WTC11 (cell line): ENCODE measurements around the gene OR10V1. TPM values are rescaled to one million over a fixed set of nuclear protein-coding genes. Genes with fewer than 3 reads are reported as not detected.

Source experiments
- CBFB ChIP-seq: sonication (generic); formaldehyde crosslinking; IDR thresholded peaks from 2 replicates; pipeline ENCODE4 v1.8.1; 2022; ENCODE audit warnings: mild to moderate bottlenecking, low read depth, missing genetic modification reagents
- FOXK1 ChIP-seq: sonication (generic); formaldehyde crosslinking; IDR thresholded peaks from 2 replicates; pipeline ENCODE4 v1.8.0; 2022; ENCODE audit warnings: mild to moderate bottlenecking, moderate library complexity, missing genetic modification reagents
- FOXP1 ChIP-seq: sonication (generic); formaldehyde crosslinking; IDR thresholded peaks from 2 replicates; pipeline ENCODE4 v1.8.0; 2022; ENCODE audit warnings: missing genetic modification reagents, mild to moderate bottlenecking, moderate library complexity, borderline replicate concordance
- IRF2 ChIP-seq: sonication (generic); formaldehyde crosslinking; IDR thresholded peaks from 2 replicates; pipeline ENCODE4 v1.8.0; 2022; ENCODE audit warnings: low read depth, missing genetic modification reagents, borderline replicate concordance
- MYBL2 ChIP-seq: sonication (generic); formaldehyde crosslinking; IDR thresholded peaks from 2 replicates; pipeline ENCODE4 v1.8.1; 2023; ENCODE audit warnings: mild to moderate bottlenecking, moderate library complexity, missing genetic modification reagents
- NFE2L1 ChIP-seq: sonication (generic); formaldehyde crosslinking; IDR thresholded peaks from 2 replicates; pipeline ENCODE4 v1.8.1; 2023; ENCODE audit warnings: missing genetic modification reagents
- NFYB ChIP-seq: sonication (generic); formaldehyde crosslinking; conservative IDR thresholded peaks from 2 replicates; pipeline ENCODE4 v1.8.0; 2022; ENCODE audit warnings: low read depth, missing genetic modification reagents
- NR3C1 ChIP-seq: sonication (generic); formaldehyde crosslinking; conservative IDR thresholded peaks from 2 replicates; pipeline ENCODE4 v1.8.1; 2023; ENCODE audit warnings: low read depth, mild to moderate bottlenecking, missing genetic modification reagents
- OVOL2 ChIP-seq: fragments of 250-450 bp; sonication (Bioruptor Pico); IDR thresholded peaks from 2 replicates; pipeline ENCODE4 v1.9.0; 2021; ENCODE audit warnings: mild to moderate bottlenecking, borderline replicate concordance
- RORB ChIP-seq: fragments of 250-450 bp; sonication (Bioruptor Pico); IDR thresholded peaks from 2 replicates; pipeline ENCODE4 v1.9.0; 2021; ENCODE audit warnings: mild to moderate bottlenecking
- SMAD3 ChIP-seq: sonication (generic); formaldehyde crosslinking; IDR thresholded peaks from 2 replicates; pipeline ENCODE4 v1.8.0; 2022; ENCODE audit warnings: missing genetic modification reagents, mild to moderate bottlenecking, borderline replicate concordance
- SMAD4 ChIP-seq: sonication (generic); formaldehyde crosslinking; IDR thresholded peaks from 2 replicates; pipeline ENCODE4 v1.8.0; 2022; ENCODE audit warnings: mild to moderate bottlenecking, missing genetic modification reagents
- SP1 ChIP-seq: sonication (generic); formaldehyde crosslinking; conservative IDR thresholded peaks from 2 replicates; pipeline ENCODE4 v1.8.1; 2022; ENCODE audit warnings: missing genetic modification reagents
- TCF7 ChIP-seq: sonication (generic); formaldehyde crosslinking; IDR thresholded peaks from 2 replicates; pipeline ENCODE4 v1.8.0; 2022; ENCODE audit warnings: mild to moderate bottlenecking, low read depth, missing genetic modification reagents, moderate library complexity
- TEAD1 ChIP-seq: sonication (generic); formaldehyde crosslinking; IDR thresholded peaks from 2 replicates; pipeline ENCODE4 v1.8.0; 2022; ENCODE audit warnings: mild to moderate bottlenecking, missing genetic modification reagents
- ZBTB21 ChIP-seq: sonication (generic); formaldehyde crosslinking; IDR thresholded peaks from 2 replicates; pipeline ENCODE4 v1.8.1; 2023; ENCODE audit warnings: mild to moderate bottlenecking, missing genetic modification reagents, borderline replicate concordance
- ZNF138 ChIP-seq: sonication (generic); formaldehyde crosslinking; conservative IDR thresholded peaks from 2 replicates; pipeline ENCODE4 v1.8.1; 2022; ENCODE audit warnings: mild to moderate bottlenecking, moderate library complexity, missing genetic modification reagents
- ZNF263 ChIP-seq: sonication (generic); formaldehyde crosslinking; IDR thresholded peaks from 2 replicates; pipeline ENCODE4 v1.8.1; 2022; ENCODE audit warnings: low read depth, mild to moderate bottlenecking, moderate library complexity, missing genetic modification reagents
- ZNF416 ChIP-seq: fragments of 250-450 bp; sonication (Bioruptor Pico); IDR thresholded peaks from 2 replicates; pipeline ENCODE4 v1.9.0; 2021; ENCODE audit warnings: mild to moderate bottlenecking, inconsistent platforms
- total RNA-seq: library from RNA; stranded (reverse); gene quantifications from 3 replicates; pipeline ENCODE4 v1.2.3, GENCODE V29; 2021
- TF ChIP-seq, protein P1 (sequence below): sonication (generic); formaldehyde crosslinking; conservative IDR thresholded peaks from 2 replicates; pipeline ENCODE4 v1.8.1; 2023; ENCODE audit warnings: mild to moderate bottlenecking, low read depth, missing genetic modification reagents, moderate library complexity
- TF ChIP-seq, protein P2 (sequence below): sonication (generic); formaldehyde crosslinking; IDR thresholded peaks from 2 replicates; pipeline ENCODE4 v1.8.0; 2022; ENCODE audit warnings: mild to moderate bottlenecking, missing genetic modification reagents
- TF ChIP-seq, protein P3 (sequence below): sonication (generic); formaldehyde crosslinking; IDR thresholded peaks from 2 replicates; pipeline ENCODE4 v1.8.1; 2023; ENCODE audit warnings: mild to moderate bottlenecking, missing genetic modification reagents
- TF ChIP-seq, protein P4 (sequence below): sonication (generic); formaldehyde crosslinking; IDR thresholded peaks from 2 replicates; pipeline ENCODE4 v1.8.0; 2022; ENCODE audit warnings: missing genetic modification reagents
- TF ChIP-seq, protein P5 (sequence below): sonication (generic); formaldehyde crosslinking; conservative IDR thresholded peaks from 2 replicates; pipeline ENCODE4 v1.8.1; 2022; ENCODE audit warnings: mild to moderate bottlenecking, missing genetic modification reagents
- TF ChIP-seq, protein P6 (sequence below): sonication (generic); formaldehyde crosslinking; IDR thresholded peaks from 2 replicates; pipeline ENCODE4 v1.8.0; 2022; ENCODE audit warnings: mild to moderate bottlenecking, missing genetic modification reagents
- TF ChIP-seq, protein P7 (sequence below): sonication (generic); formaldehyde crosslinking; IDR thresholded peaks from 2 replicates; pipeline ENCODE4 v1.8.1; 2022; ENCODE audit warnings: missing genetic modification reagents, borderline replicate concordance

OR10V1 gene
- total RNA-seq, 1 experiment from 2014 or later, result not detected

DNA sequence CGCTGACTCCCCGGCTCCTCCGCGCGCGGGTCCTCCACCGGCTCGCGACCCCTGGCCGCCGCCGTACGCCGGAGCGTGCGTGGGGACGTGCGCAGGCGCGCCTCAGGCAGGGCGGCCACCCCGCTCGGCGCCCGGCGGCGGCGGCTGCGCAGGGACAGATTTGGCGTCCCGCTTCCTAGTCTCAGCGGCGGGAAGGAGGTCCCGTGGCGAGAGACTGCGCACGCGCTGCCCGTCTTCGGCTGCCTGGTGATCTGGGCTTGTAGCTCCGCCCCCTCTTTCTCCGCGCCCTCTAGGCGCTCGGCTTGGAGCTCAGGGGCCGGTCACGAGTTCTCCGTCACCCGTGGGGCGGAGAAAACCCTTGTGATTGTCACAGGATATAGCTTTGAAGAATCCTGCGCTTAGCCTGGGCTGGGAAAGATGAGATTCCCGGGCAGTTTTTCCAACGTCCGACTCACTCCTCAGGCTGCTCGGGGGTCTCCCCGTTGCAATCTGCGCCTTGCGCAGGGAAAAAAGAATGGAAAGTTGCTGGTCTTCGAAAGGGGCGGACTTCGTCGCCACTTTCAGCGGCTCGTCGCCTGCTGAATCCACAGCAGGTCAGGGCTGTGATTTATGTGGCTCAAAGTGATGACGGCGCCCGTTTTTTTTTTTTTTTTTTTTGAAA is 44.6 kb downstream of the OR10V1 start, which contains the start of gene PATL1 (continued):
- TF ChIP-seq, protein P1, sequence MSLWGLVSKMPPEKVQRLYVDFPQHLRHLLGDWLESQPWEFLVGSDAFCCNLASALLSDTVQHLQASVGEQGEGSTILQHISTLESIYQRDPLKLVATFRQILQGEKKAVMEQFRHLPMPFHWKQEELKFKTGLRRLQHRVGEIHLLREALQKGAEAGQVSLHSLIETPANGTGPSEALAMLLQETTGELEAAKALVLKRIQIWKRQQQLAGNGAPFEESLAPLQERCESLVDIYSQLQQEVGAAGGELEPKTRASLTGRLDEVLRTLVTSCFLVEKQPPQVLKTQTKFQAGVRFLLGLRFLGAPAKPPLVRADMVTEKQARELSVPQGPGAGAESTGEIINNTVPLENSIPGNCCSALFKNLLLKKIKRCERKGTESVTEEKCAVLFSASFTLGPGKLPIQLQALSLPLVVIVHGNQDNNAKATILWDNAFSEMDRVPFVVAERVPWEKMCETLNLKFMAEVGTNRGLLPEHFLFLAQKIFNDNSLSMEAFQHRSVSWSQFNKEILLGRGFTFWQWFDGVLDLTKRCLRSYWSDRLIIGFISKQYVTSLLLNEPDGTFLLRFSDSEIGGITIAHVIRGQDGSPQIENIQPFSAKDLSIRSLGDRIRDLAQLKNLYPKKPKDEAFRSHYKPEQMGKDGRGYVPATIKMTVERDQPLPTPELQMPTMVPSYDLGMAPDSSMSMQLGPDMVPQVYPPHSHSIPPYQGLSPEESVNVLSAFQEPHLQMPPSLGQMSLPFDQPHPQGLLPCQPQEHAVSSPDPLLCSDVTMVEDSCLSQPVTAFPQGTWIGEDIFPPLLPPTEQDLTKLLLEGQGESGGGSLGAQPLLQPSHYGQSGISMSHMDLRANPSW (CRISPR knock-in tag), result no peak
- TF ChIP-seq IRF2, result no peak
- TF ChIP-seq FOXP1, result 0 out of 2 replicates have a peak, but pooled peaks have one; percentile 40
- no peak for TF ChIP-seq NR3C1 (CRISPR knock-in tag)
- TF ChIP-seq, protein P2, sequence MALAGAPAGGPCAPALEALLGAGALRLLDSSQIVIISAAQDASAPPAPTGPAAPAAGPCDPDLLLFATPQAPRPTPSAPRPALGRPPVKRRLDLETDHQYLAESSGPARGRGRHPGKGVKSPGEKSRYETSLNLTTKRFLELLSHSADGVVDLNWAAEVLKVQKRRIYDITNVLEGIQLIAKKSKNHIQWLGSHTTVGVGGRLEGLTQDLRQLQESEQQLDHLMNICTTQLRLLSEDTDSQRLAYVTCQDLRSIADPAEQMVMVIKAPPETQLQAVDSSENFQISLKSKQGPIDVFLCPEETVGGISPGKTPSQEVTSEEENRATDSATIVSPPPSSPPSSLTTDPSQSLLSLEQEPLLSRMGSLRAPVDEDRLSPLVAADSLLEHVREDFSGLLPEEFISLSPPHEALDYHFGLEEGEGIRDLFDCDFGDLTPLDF (CRISPR knock-in tag), result no peak
- TF ChIP-seq NFE2L1 (CRISPR knock-in tag), result no peak
- TF ChIP-seq NFYB, result no peak
- TF ChIP-seq, protein P3, sequence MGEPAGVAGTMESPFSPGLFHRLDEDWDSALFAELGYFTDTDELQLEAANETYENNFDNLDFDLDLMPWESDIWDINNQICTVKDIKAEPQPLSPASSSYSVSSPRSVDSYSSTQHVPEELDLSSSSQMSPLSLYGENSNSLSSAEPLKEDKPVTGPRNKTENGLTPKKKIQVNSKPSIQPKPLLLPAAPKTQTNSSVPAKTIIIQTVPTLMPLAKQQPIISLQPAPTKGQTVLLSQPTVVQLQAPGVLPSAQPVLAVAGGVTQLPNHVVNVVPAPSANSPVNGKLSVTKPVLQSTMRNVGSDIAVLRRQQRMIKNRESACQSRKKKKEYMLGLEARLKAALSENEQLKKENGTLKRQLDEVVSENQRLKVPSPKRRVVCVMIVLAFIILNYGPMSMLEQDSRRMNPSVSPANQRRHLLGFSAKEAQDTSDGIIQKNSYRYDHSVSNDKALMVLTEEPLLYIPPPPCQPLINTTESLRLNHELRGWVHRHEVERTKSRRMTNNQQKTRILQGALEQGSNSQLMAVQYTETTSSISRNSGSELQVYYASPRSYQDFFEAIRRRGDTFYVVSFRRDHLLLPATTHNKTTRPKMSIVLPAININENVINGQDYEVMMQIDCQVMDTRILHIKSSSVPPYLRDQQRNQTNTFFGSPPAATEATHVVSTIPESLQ (CRISPR knock-in tag), result no peak
- TF ChIP-seq SMAD4 (CRISPR knock-in tag), result no peak
- TF ChIP-seq ZBTB21, result no peak
- no peak for TF ChIP-seq MYBL2
- TF ChIP-seq SMAD3, result no peak
- no peak for TF ChIP-seq TEAD1 (CRISPR knock-in tag)
- TF ChIP-seq, protein P4, sequence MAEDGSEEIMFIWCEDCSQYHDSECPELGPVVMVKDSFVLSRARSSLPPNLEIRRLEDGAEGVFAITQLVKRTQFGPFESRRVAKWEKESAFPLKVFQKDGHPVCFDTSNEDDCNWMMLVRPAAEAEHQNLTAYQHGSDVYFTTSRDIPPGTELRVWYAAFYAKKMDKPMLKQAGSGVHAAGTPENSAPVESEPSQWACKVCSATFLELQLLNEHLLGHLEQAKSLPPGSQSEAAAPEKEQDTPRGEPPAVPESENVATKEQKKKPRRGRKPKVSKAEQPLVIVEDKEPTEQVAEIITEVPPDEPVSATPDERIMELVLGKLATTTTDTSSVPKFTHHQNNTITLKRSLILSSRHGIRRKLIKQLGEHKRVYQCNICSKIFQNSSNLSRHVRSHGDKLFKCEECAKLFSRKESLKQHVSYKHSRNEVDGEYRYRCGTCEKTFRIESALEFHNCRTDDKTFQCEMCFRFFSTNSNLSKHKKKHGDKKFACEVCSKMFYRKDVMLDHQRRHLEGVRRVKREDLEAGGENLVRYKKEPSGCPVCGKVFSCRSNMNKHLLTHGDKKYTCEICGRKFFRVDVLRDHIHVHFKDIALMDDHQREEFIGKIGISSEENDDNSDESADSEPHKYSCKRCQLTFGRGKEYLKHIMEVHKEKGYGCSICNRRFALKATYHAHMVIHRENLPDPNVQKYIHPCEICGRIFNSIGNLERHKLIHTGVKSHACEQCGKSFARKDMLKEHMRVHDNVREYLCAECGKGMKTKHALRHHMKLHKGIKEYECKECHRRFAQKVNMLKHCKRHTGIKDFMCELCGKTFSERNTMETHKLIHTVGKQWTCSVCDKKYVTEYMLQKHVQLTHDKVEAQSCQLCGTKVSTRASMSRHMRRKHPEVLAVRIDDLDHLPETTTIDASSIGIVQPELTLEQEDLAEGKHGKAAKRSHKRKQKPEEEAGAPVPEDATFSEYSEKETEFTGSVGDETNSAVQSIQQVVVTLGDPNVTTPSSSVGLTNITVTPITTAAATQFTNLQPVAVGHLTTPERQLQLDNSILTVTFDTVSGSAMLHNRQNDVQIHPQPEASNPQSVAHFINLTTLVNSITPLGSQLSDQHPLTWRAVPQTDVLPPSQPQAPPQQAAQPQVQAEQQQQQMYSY (CRISPR knock-in tag), result no peak
- TF ChIP-seq FOXK1, result no peak; the same call in 1 of the 2 replicates
- TF ChIP-seq, protein P5, sequence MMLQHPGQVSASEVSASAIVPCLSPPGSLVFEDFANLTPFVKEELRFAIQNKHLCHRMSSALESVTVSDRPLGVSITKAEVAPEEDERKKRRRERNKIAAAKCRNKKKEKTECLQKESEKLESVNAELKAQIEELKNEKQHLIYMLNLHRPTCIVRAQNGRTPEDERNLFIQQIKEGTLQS, result no peak
- no peak for TF ChIP-seq TCF7 (CRISPR knock-in tag)
- no peak for TF ChIP-seq ZNF263
- TF ChIP-seq, protein P6, sequence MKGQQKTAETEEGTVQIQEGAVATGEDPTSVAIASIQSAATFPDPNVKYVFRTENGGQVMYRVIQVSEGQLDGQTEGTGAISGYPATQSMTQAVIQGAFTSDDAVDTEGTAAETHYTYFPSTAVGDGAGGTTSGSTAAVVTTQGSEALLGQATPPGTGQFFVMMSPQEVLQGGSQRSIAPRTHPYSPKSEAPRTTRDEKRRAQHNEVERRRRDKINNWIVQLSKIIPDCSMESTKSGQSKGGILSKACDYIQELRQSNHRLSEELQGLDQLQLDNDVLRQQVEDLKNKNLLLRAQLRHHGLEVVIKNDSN (CRISPR knock-in tag), result peak; percentile 23; the same call in 1 of the 2 replicates
- TF ChIP-seq, protein P7, sequence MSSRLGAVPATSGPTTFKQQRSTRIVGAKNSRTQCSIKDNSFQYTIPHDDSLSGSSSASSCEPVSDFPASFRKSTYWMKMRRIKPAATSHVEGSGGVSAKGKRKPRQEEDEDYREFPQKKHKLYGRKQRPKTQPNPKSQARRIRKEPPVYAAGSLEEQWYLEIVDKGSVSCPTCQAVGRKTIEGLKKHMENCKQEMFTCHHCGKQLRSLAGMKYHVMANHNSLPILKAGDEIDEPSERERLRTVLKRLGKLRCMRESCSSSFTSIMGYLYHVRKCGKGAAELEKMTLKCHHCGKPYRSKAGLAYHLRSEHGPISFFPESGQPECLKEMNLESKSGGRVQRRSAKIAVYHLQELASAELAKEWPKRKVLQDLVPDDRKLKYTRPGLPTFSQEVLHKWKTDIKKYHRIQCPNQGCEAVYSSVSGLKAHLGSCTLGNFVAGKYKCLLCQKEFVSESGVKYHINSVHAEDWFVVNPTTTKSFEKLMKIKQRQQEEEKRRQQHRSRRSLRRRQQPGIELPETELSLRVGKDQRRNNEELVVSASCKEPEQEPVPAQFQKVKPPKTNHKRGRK, result no peak
- no peak for TF ChIP-seq RORB (CRISPR knock-in tag)
- TF ChIP-seq CBFB (CRISPR knock-in tag), result no peak
- no peak for TF ChIP-seq ZNF138 (CRISPR knock-in tag)
- peak; percentile 40; the same call in 1 of the 2 replicates for TF ChIP-seq SP1 (CRISPR knock-in tag)
- TF ChIP-seq ZNF416 (CRISPR knock-in tag), result no peak
- TF ChIP-seq OVOL2 (CRISPR knock-in tag), result no peak
